ENCODE measurements around the gene GABRE. TPM values are rescaled to one million over a fixed set of nuclear protein-coding genes. Genes with fewer than 3 reads are reported as not detected.

Gene GABRE
- total RNA-seq, 2 experiments from 2014 or later: not detected

- Histone ChIP-seq H3K27ac (ENCODE audit: low read depth, low read length, poor library complexity, severe bottlenecking) (no peak overlapping the region), H3K9me3 (ENCODE audit: low read length) (no peaks in the 10 kb centered on the region), H3K4me2 (ENCODE audit: low read length) (no peak overlapping the region), H3K4me1 (ENCODE audit: insufficient read depth, low read length, poor library complexity, severe bottlenecking) (no peaks in the 10 kb centered on the region), H3K4me3 (ENCODE audit: low read depth, low read length, poor library complexity, severe bottlenecking) (no peak overlapping the region), H3K36me3 (ENCODE audit: insufficient read depth, low read length) (no peaks in the 10 kb centered on the region), H3K79me2 (ENCODE audit: insufficient read depth, low read depth, low read length) (no peaks in the 10 kb centered on the region), H3K9me2 (ENCODE audit: insufficient read depth, low read length) (no peaks in the 10 kb centered on the region), H4K20me1 (ENCODE audit: insufficient read depth, low read length) (no peaks in the 10 kb centered on the region), H2AFZ (ENCODE audit: low read length) (no peak overlapping the region)
- TF ChIP-seq, protein P1, sequence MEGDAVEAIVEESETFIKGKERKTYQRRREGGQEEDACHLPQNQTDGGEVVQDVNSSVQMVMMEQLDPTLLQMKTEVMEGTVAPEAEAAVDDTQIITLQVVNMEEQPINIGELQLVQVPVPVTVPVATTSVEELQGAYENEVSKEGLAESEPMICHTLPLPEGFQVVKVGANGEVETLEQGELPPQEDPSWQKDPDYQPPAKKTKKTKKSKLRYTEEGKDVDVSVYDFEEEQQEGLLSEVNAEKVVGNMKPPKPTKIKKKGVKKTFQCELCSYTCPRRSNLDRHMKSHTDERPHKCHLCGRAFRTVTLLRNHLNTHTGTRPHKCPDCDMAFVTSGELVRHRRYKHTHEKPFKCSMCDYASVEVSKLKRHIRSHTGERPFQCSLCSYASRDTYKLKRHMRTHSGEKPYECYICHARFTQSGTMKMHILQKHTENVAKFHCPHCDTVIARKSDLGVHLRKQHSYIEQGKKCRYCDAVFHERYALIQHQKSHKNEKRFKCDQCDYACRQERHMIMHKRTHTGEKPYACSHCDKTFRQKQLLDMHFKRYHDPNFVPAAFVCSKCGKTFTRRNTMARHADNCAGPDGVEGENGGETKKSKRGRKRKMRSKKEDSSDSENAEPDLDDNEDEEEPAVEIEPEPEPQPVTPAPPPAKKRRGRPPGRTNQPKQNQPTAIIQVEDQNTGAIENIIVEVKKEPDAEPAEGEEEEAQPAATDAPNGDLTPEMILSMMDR (conservative IDR thresholded peaks at IDR 0.05; ENCODE audit: low read length): no peak
- TF ChIP-seq EZH2phosphoT487 (IDR thresholded peaks at IDR 0.05; ENCODE audit: borderline replicate concordance, low read depth, low read length): no peak
- intact Hi-C loops (cut with micrococcal nuclease; ENCODE audit: unreplicated experiment): no loop called here
- no peak for DNase-seq (ENCODE audit: low spot score)
- ChIA-PET CTCF (ENCODE audit: unreplicated experiment) (no interaction called here), POLR2A (no interaction called here)
- BruUV-seq (replicated peaks): no TSS peak
Measured at GRCh38 chrX:151997539-151997938, 23.1 kb upstream of the GABRE start.

GRCh38 chrX:151996347-151996746, 21.9 kb upstream of the GABRE start:
- H4K20me1 ChIP-seq (ENCODE audit: insufficient read depth, low read length): no peaks in the 10 kb centered on the region
- H3K36me3 ChIP-seq (ENCODE audit: insufficient read depth, low read length): no peaks in the 10 kb centered on the region
- H3K79me2 ChIP-seq (ENCODE audit: insufficient read depth, low read depth, low read length): no peaks in the 10 kb centered on the region
- TF ChIP-seq, protein P1 (conservative IDR thresholded peaks at IDR 0.05; ENCODE audit: low read length): no peak
- no peak for TF ChIP-seq EZH2phosphoT487 (IDR thresholded peaks at IDR 0.05; ENCODE audit: borderline replicate concordance, low read depth, low read length)
- no TSS peak for BruUV-seq (replicated peaks)
- ChIA-PET POLR2A (no interaction called here), CTCF (ENCODE audit: unreplicated experiment) (no interaction called here)
- H3K27ac ChIP-seq (ENCODE audit: low read depth, low read length, poor library complexity, severe bottlenecking): no peak overlapping the region
- no peak overlapping the region for H3K4me3 ChIP-seq (ENCODE audit: low read depth, low read length, poor library complexity, severe bottlenecking)
- DNase-seq (ENCODE audit: low spot score): no peak
- intact Hi-C loops (cut with micrococcal nuclease; ENCODE audit: unreplicated experiment): no loop called here
- H3K9me3 ChIP-seq (ENCODE audit: low read length): no peaks in the 10 kb centered on the region
- H3K4me1 ChIP-seq (ENCODE audit: insufficient read depth, low read length, poor library complexity, severe bottlenecking): no peaks in the 10 kb centered on the region
- H3K9me2 ChIP-seq (ENCODE audit: insufficient read depth, low read length): no peaks in the 10 kb centered on the region
- no peak overlapping the region for H2AFZ ChIP-seq (ENCODE audit: low read length)
- H3K4me2 ChIP-seq (ENCODE audit: low read length): no peak overlapping the region

GRCh38 chrX:151994476-151994875, 20.0 kb upstream of the GABRE start:
- intact Hi-C loops (cut with micrococcal nuclease; ENCODE audit: unreplicated experiment): no loop called here
- TF ChIP-seq EZH2phosphoT487 (IDR thresholded peaks at IDR 0.05; ENCODE audit: borderline replicate concordance, low read depth, low read length): no peak
- TF ChIP-seq, protein P1 (conservative IDR thresholded peaks at IDR 0.05; ENCODE audit: low read length): no peak

More at GRCh38 chrX:151994476-151994875, 20.0 kb upstream of the GABRE start:
- H3K4me1 ChIP-seq (ENCODE audit: insufficient read depth, low read length, poor library complexity, severe bottlenecking): no peaks in the 10 kb centered on the region
- no peak overlapping the region for H2AFZ ChIP-seq (ENCODE audit: low read length)
- H3K4me2 ChIP-seq (ENCODE audit: low read length): no peak overlapping the region
- ChIA-PET CTCF (ENCODE audit: unreplicated experiment) (no interaction called here), POLR2A (no interaction called here)
- no peak overlapping the region for H3K4me3 ChIP-seq (ENCODE audit: low read depth, low read length, poor library complexity, severe bottlenecking)
- BruUV-seq (replicated peaks): no TSS peak
- no peak for DNase-seq (ENCODE audit: low spot score)
- no peaks in the 10 kb centered on the region for H3K36me3 ChIP-seq (ENCODE audit: insufficient read depth, low read length)
- no peaks in the 10 kb centered on the region for H3K79me2 ChIP-seq (ENCODE audit: insufficient read depth, low read depth, low read length)
- no peaks in the 10 kb centered on the region for H3K9me2 ChIP-seq (ENCODE audit: insufficient read depth, low read length)
- H3K9me3 ChIP-seq (ENCODE audit: low read length): no peaks in the 10 kb centered on the region
- H4K20me1 ChIP-seq (ENCODE audit: insufficient read depth, low read length): no peaks in the 10 kb centered on the region
- H3K27ac ChIP-seq (ENCODE audit: low read depth, low read length, poor library complexity, severe bottlenecking): no peak overlapping the region
